Measurements from ENCODE around the gene BCL2A1.
"Not testable (repeated sequence)": the region's sequence is repeated elsewhere in the genome, so short reads cannot be mapped to it uniquely, and the experiment has no call there.

BCL2A1 gene

DNA sequence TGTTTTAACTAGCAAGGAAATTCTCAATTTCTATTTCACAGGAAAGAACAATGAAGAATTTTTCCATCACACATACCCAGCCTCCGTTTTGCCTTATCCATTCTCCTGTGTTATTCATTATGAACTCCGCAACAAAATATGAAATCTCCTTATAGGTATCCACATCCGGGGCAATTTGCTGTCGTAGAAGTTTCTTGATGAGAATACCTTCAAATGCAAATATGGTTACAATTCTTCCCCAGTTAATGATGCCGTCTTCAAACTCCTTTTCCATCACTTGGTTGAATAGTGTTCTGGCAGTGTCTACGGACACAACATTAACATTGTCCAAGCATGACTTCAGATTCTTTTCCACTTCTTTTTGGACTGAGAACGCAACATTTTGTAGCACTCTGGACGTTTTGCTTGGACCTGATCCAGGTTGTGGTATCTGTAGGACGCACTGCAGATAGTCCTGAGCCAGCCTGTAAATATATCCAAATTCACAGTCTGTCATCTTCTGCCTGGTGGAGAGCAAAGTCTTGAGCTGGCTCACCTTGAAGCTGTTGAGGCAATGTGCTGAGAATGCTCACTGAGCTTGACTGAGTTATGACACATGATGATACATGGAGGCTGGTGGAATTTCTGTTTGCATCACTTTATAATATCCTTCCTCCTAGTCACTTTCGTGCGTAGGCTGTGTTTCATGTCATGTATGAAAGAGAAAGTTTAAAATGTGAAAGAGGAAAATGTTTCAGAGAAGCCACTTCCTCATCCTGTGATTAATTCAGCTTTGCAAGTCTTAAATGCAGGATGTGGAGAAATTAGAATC is at the start of gene BCL2A1:
Gene BCL2A1, minus strand, starts transcription at position 573 of the 811 bp plus-strand sequence. Its CDS starts 77 bp downstream, at position 496.
- no peaks in the 10 kb centered on the region for H3K27me3 Mint-ChIP-seq
- ATAC-seq (replicated peaks) (peak; percentile 89 to 90), DNase-seq (peak; percentile 75)
- H3K4me1 Mint-ChIP-seq, result peaks cover 30 to 54% of the 10 kb centered on the region in 2 donors
- peak within 1 kb of the TSS; percentile 98 for H3K27ac Mint-ChIP-seq
- H3K4me3 Mint-ChIP-seq, result peak within 1 kb of the TSS; percentile 90 to 98
- H3K9me3 Mint-ChIP-seq, result peaks cover 2 to 3% of the 10 kb centered on the region in 2 donors
- H3K36me3 Mint-ChIP-seq, result peaks cover 22 to 33% of the 10 kb centered on the region in 2 donors

DNA sequence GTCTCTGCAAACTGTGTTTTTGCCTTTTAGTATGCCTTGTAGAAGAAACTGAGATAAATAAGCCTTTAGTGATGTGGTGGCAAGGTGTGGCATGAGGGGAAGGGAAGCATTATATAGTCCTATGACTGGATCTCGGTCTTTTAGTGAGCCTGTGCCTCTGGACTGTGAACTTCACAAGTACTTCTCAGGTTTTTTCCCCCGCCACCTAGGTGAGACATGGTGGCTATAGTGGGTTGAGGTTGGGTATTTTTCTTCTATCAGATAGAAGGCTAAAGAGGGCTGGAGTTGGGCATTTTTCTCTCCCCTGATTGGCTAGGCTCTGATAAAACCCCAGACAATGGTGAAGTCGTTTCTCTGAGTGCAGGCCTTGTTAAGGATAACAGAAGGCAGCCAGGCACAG is 49.7 kb upstream of the BCL2A1 start:
- H3K9me3 Mint-ChIP-seq, result peaks cover 3 to 4% of the 10 kb centered on the region in 2 donors
- H3K36me3 Mint-ChIP-seq, result peaks cover 0 to 2% of the 10 kb centered on the region in 2 donors
- H3K4me3 Mint-ChIP-seq, result no peak overlapping the region
- H3K27me3 Mint-ChIP-seq, result peaks cover 0 to 5% of the 10 kb centered on the region in 2 donors
- DNase-seq, result no peak
- peak overlapping the region; percentile 31 for H3K27ac Mint-ChIP-seq
- ATAC-seq (replicated peaks), result no peak
- H3K4me1 Mint-ChIP-seq, result peaks cover 21 to 32% of the 10 kb centered on the region in 2 donors

DNA sequence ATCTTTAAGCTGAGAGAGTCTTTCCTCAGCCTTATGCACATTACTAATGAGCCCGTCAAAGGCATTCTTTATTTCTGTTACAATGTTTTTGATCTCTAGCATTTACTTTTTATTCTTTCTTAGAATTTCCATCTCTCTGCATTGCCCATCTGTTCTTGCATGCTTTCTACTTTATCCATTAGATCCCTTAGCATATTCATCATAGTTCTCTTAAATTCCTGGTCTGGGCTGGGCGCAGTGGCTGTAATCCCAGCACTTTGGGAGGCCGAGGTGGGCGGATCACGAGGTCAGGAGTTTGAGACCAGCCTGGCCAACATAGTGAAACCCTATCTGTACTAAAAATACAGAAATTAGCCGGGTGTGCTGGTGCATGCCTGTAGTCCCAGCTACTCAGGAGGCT is 49.2 kb upstream of the BCL2A1 start:
- H3K36me3 Mint-ChIP-seq; DNase-seq; ATAC-seq (replicated peaks); H3K27me3 Mint-ChIP-seq; H3K4me3 Mint-ChIP-seq; H3K27ac Mint-ChIP-seq; H3K9me3 Mint-ChIP-seq: not testable (repeated sequence)
- peaks cover 23 to 33% of the 10 kb centered on the region in 2 donors for H3K4me1 Mint-ChIP-seq

GRCh38 chr15:80019168-80019745 is 48.3 kb upstream of the BCL2A1 start:
- peak overlapping the region; percentile 94 for H3K27ac Mint-ChIP-seq
- ATAC-seq (replicated peaks), result no peak
- no peak for DNase-seq
- peaks cover 0 to 6% of the 10 kb centered on the region in 2 donors for H3K36me3 Mint-ChIP-seq
- H3K27me3 Mint-ChIP-seq, result peaks cover 0 to 5% of the 10 kb centered on the region in 2 donors
- peak overlapping the region in 1 of 2 donors; percentile 32 for H3K4me3 Mint-ChIP-seq
- H3K4me1 Mint-ChIP-seq, result peaks cover 26 to 33% of the 10 kb centered on the region in 2 donors
- peaks cover 4 to 6% of the 10 kb centered on the region in 2 donors for H3K9me3 Mint-ChIP-seq

GRCh38 chr15:80017139-80017538 is 46.1 kb upstream of the BCL2A1 start:
- peak overlapping the region; percentile 12 to 73 for H3K4me3 Mint-ChIP-seq
- peak overlapping the region; percentile 94 for H3K27ac Mint-ChIP-seq
- H3K27me3 Mint-ChIP-seq; H3K36me3 Mint-ChIP-seq; ATAC-seq (replicated peaks); H3K9me3 Mint-ChIP-seq; DNase-seq: not testable (repeated sequence)
- peaks cover 22 to 39% of the 10 kb centered on the region in 2 donors for H3K4me1 Mint-ChIP-seq

DNA sequence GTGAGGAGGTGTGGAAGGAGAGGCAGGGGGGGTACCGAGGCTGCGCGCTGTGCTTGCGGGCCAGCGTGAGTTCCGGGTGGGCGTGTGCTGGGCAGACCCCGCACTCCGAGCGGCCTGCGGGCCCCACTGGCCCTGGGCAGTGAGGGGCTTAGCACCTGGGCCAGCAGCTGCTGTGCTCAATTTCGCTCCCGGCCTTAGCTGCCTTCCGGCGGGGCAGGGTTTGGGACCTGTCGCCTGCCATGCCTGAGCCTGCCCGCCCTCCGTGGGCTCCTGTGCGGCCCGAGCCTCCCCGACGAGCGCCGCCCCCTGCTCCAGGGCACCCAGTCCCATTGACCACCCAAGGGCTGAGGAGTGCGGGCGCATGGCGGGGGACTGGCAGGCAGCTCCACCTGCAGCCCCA is 45.5 kb upstream of the BCL2A1 start:
- not testable (repeated sequence) for H3K9me3 Mint-ChIP-seq; H3K36me3 Mint-ChIP-seq; ATAC-seq (replicated peaks); H3K4me3 Mint-ChIP-seq; H3K27me3 Mint-ChIP-seq; DNase-seq; H3K27ac Mint-ChIP-seq
- peaks cover 24 to 39% of the 10 kb centered on the region in 2 donors for H3K4me1 Mint-ChIP-seq

DNA sequence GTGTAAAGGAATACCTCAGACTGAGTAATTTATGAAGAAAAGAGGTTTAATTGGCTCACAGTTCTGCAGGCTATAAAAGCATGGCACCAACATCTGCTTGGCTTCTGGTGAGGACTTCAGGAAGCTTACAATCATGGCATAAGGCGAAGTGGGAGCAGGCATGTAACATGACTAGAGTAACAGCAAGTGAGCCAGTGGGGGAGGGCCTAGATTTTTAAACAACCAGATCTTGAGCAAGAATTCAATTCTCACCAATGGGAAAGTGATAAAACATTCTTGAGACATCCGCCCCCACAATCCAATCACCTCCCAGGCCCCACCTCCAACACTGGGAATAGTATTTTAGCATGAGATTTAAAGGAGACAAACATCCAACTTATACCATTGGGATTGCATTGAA is 44.2 kb upstream of the BCL2A1 start:
- Mint-ChIP-seq H3K9me3 (peaks cover 0 to 4% of the 10 kb centered on the region in 2 donors), H3K36me3 (peaks cover 0 to 4% of the 10 kb centered on the region in 2 donors), H3K27me3 (no peaks in the 10 kb centered on the region), H3K27ac (peak overlapping the region; percentile 67), H3K4me3 (no peak overlapping the region), H3K4me1 (peaks cover 33 to 50% of the 10 kb centered on the region in 2 donors)
- ATAC-seq (replicated peaks) (no peak), DNase-seq (no peak)

DNA sequence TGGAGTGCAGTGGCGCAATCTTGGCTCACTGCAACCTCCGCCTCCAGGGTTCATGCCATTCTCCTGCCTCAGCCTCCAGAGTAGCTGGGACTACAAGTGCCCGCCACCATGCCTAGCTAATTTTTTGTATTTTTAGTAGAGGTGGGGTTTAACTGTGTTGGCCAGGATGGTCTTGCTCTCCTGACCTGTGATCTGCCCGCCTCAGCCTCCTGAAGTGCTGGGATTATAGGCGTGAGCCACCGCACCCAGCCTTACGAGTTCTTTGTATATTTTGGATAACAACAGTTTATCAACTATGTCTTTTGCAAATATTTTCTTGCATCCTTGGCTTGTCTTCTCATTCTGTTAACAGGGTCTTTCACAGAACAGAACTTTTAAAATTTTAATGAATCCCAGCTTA is 43.2 kb upstream of the BCL2A1 start:
- H3K9me3 Mint-ChIP-seq; H3K36me3 Mint-ChIP-seq; DNase-seq; H3K27ac Mint-ChIP-seq; H3K4me3 Mint-ChIP-seq; H3K27me3 Mint-ChIP-seq; ATAC-seq (replicated peaks): not testable (repeated sequence)
- H3K4me1 Mint-ChIP-seq, result peaks cover 34 to 53% of the 10 kb centered on the region in 2 donors

DNA sequence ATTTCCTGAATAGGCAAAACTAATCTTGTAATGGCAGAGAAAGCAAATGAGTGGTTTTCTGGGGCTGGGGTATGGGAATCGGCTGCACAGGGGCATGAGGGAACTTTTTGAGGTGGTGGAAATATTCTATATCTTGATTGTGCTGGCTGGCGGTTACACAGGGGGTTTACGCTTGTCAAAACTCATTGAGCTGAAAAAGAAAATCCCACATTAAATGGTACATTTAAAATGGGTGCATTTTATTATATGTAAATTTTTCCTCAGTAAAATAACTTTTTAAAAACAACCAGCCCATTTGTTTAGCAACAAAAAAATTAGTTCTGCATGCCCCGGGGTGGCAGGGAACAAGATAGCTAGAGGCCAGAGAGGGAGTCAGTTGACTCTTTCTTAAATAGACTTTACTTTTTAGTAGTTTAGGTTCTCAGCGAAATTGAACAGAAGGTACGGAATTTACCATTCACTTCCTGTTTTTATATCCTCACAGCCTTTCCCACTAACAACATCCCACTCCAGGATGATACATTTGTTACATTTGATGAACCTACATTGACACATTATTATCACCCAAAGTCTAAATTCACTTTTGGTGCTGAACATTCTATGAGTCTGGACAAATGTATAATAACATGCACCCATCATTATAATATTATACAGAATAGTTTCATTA is 41.2 kb upstream of the BCL2A1 start:
- no peaks in the 10 kb centered on the region for H3K27me3 Mint-ChIP-seq
- H3K36me3 Mint-ChIP-seq, result peaks cover 0 to 4% of the 10 kb centered on the region in 2 donors
- H3K27ac Mint-ChIP-seq, result no peak overlapping the region
- ATAC-seq (replicated peaks) (no peak), DNase-seq (no peak)
- peaks cover 26 to 42% of the 10 kb centered on the region in 2 donors for H3K4me1 Mint-ChIP-seq
- peaks cover 0 to 6% of the 10 kb centered on the region in 2 donors for H3K9me3 Mint-ChIP-seq
- no peak overlapping the region for H3K4me3 Mint-ChIP-seq

DNA sequence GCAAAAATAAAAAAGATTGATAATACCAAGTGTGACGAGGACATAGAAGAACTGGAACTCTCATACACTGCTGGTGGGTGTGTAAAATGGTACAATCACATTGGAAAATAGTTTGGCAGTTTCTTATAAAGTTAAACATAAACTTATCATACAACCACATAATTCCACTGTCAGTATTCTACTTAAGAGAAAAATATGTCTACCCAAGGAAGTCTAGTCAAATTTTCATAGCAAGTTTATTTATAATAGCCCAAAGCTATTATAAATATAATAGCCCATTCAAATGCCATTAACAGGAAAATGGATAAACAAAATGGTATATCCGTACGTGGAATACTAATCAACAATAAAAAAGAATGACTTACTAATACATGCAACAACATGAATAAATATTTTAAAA is 40.6 kb upstream of the BCL2A1 start:
- Mint-ChIP-seq H3K36me3 (peaks cover 0 to 4% of the 10 kb centered on the region in 2 donors), H3K9me3 (peaks cover 0 to 6% of the 10 kb centered on the region in 2 donors), H3K4me1 (peaks cover 26 to 41% of the 10 kb centered on the region in 2 donors), H3K27me3 (no peaks in the 10 kb centered on the region), H3K4me3 (no peak overlapping the region), H3K27ac (peak overlapping the region; percentile 88)
- ATAC-seq (replicated peaks), result no peak
- DNase-seq, result no peak

- peak overlapping the region; percentile 37 to 52 for H3K4me3 Mint-ChIP-seq
- H3K27me3 Mint-ChIP-seq, DNase-seq, H3K36me3 Mint-ChIP-seq, H3K9me3 Mint-ChIP-seq: not testable (repeated sequence)
- H3K4me1 Mint-ChIP-seq, result peaks cover 26 to 40% of the 10 kb centered on the region in 2 donors
- H3K27ac Mint-ChIP-seq, result peak overlapping the region; percentile 88
- peak; percentile 57 to 67 for ATAC-seq (replicated peaks)
These were observed 40.1 kb upstream of the BCL2A1 start for GRCh38 chr15:80011041-80011523.

- H3K36me3 Mint-ChIP-seq, result peaks cover 0 to 4% of the 10 kb centered on the region in 2 donors
- ATAC-seq (replicated peaks) (no peak), DNase-seq (no peak)
- H3K27me3 Mint-ChIP-seq, result no peaks in the 10 kb centered on the region
- H3K4me1 Mint-ChIP-seq, result peaks cover 25 to 36% of the 10 kb centered on the region in 2 donors
- H3K9me3 Mint-ChIP-seq, result peaks cover 0 to 6% of the 10 kb centered on the region in 2 donors
- H3K4me3 Mint-ChIP-seq, result peak overlapping the region; percentile 9 to 46
- H3K27ac Mint-ChIP-seq, result peak overlapping the region; percentile 91
These were observed 39.2 kb upstream of the BCL2A1 start for GRCh38 chr15:80010131-80010673.

DNA sequence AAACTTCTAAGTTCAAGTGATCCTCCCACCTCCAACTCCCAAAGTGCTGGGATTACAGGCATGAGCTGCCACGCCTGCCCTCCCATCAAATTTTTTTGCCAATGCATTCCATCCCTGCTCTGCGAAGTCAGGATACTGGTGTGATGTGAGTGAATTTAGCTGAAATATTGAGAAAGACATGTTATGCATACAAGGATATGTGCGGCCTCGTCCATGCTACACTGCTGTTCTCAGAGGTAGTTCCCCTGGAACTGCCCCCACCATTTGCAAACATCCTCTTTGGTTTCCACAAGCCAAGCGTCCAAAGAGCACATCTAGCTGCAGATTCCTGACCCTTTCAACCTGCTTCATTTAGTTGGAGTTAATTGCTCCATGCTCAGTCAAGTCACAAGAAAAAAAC is 36.5 kb upstream of the BCL2A1 start:
- peaks cover 0 to 2% of the 10 kb centered on the region in 2 donors for H3K9me3 Mint-ChIP-seq
- H3K4me3 Mint-ChIP-seq, result no peak overlapping the region
- H3K4me1 Mint-ChIP-seq, result peaks cover 21 to 34% of the 10 kb centered on the region in 2 donors
- ATAC-seq (replicated peaks), result no peak
- H3K36me3 Mint-ChIP-seq, result peaks cover 0 to 3% of the 10 kb centered on the region in 2 donors
- no peaks in the 10 kb centered on the region for H3K27me3 Mint-ChIP-seq
- H3K27ac Mint-ChIP-seq, result no peak overlapping the region
- DNase-seq, result no peak

DNA sequence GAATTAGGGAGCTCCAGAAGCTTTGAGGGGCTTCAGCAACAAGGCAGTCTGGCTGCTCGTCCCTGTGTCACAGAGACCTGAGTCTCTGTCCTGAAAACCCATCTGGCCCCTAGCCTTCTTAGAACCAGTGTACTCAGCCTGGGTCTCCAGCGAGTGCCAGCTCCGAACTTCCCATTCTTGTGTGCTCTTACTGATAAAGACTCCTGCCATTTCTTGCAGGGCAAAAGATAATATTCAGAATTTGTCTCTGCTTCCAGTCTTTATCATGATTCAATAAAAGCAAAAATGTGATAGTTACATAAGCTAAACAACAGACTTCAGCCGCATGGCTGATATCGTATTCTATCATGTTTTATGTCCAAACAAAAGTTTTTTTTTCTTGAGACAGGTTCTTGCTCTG is 36.0 kb upstream of the BCL2A1 start:
- no peak for DNase-seq
- Mint-ChIP-seq H3K9me3 (peaks cover 0 to 2% of the 10 kb centered on the region in 2 donors), H3K4me1 (peaks cover 19 to 30% of the 10 kb centered on the region in 2 donors), H3K27me3 (no peaks in the 10 kb centered on the region), H3K4me3 (no peak overlapping the region), H3K27ac (peak overlapping the region; percentile 42), H3K36me3 (peaks cover 0 to 3% of the 10 kb centered on the region in 2 donors)
- no peak for ATAC-seq (replicated peaks)

All from stimulated activated naive B cell treated with anti-CD40 and anti-IgM and Interleukin-4, amounts not matched to agents 10 μg/mL and 1 μg/mL and 100 μg/mL, for 72 hours (primary cell).